GM18909 (cell line): Measurements from ENCODE around the gene CD248.
"Not testable (repeated sequence)": the region's sequence is repeated elsewhere in the genome, so short reads cannot be mapped to it uniquely, and the experiment has no call there.

Source experiments
- ATAC-seq: cut with Tn5 transposase; IDR thresholded peaks from one replicate; pipeline ENCODE4 v1.9.1; 2021; ENCODE audit warnings: mild to moderate bottlenecking; ENCODE audit not compliant: unreplicated experiment, poor library complexity

The CD248 gene

GRCh38 chr11:66316849-66317251 lies at the start of gene CD248:
Gene CD248, minus strand, starts transcription at chr11:66317044. Its CDS starts 17 bp downstream, at chr11:66317027.
- no peak for ATAC-seq

- ATAC-seq = no peak
These were observed 49.1 kb upstream of the CD248 start for GRCh38 chr11:66365711-66366619.

GRCh38 chr11:66365166-66365565 lies 48.3 kb upstream of the CD248 start:
- ATAC-seq = no peak

GRCh38 chr11:66363805-66364535 lies 47.1 kb upstream of the CD248 start:
- ATAC-seq = no peak

GRCh38 chr11:66363187-66363601 lies 46.4 kb upstream of the CD248 start:
- ATAC-seq = no peak

GRCh38 chr11:66362481-66363147 lies 45.8 kb upstream of the CD248 start:
- no peak for ATAC-seq

GRCh38 chr11:66361502-66361941 lies 44.7 kb upstream of the CD248 start:
- ATAC-seq = no peak

GRCh38 chr11:66360406-66361073 lies 43.7 kb upstream of the CD248 start:
- no peak for ATAC-seq

- ATAC-seq = no peak
These were observed 42.8 kb upstream of the CD248 start for GRCh38 chr11:66359662-66360087.

- ATAC-seq = not testable (repeated sequence)
These were observed 33.9 kb upstream of the CD248 start for GRCh38 chr11:66350560-66351235.

GRCh38 chr11:66349084-66349386 lies 32.2 kb upstream of the CD248 start:
- ATAC-seq = no peak

- peak; percentile 49 for ATAC-seq
These were observed 30.8 kb upstream of the CD248 start, which contains the start of gene B4GAT1 for GRCh38 chr11:66347425-66348276. Gene B4GAT1, minus strand, starts transcription at chr11:66347629. Its CDS starts 84 bp downstream, at chr11:66347545.

GRCh38 chr11:66346476-66347424 lies 29.9 kb upstream of the CD248 start:
- ATAC-seq = no peak

GRCh38 chr11:66345316-66345649 lies 28.4 kb upstream of the CD248 start:
- ATAC-seq = no peak

- peak; percentile 75 for ATAC-seq
These were observed 27.9 kb upstream of the CD248 start, which contains the start of gene BRMS1 for GRCh38 chr11:66344550-66345315. Gene BRMS1, minus strand, starts transcription at chr11:66345104. Its CDS starts 2,870 bp downstream, at chr11:66342234.

- ATAC-seq = no peak
These were observed 26.3 kb upstream of the CD248 start for GRCh38 chr11:66343176-66343575.
